Frontal cortex (tissue), 4 donors: ENCODE data around the gene URI1. TPM values are rescaled to one million over a fixed set of nuclear protein-coding genes. Genes with fewer than 3 reads are reported as not detected.
"Not testable (repeated sequence)": the region's sequence is repeated elsewhere in the genome, so short reads cannot be mapped to it uniquely, and the experiment has no call there.

ENCODE experiments used
- DNase-seq, 2 donors: peaks; one replicate each; pipeline ENCODE4 v3.0.0; 2012; ENCODE audit warnings: low spot score in 2 of 2
- FAIRE-seq: peaks from 2 replicates; lab custom pipeline; 2012; peaks lifted over from hg19 to GRCh38; lab: Jason Lieb, UNC
- total RNA-seq: library from RNA; depleted of rRNA; stranded (reverse); fragments of >200 nt; gene quantifications from one replicate; pipeline ENCODE4 v1.2.3, GENCODE V29; 2014
- donor health status: control.
- donor health status: control.
- donor health status: control.

The URI1 gene
- total RNA-seq, 1 donor from 2014 or later: 117 TPM

- DNase-seq, FAIRE-seq: not testable (repeated sequence)
Measured at GRCh38 chr19:29966142-29966541, 24.1 kb downstream of the URI1 start.

GRCh38 chr19:29966588-29967249, 24.7 kb downstream of the URI1 start:
- FAIRE-seq (peak; percentile 13), DNase-seq (no peak)

GRCh38 chr19:29967623-29968022, 25.6 kb downstream of the URI1 start:
- DNase-seq: no peak
- FAIRE-seq: no peak

GRCh38 chr19:29969891-29970290, 27.9 kb downstream of the URI1 start:
- peak; percentile 21 for FAIRE-seq

GRCh38 chr19:29971002-29971401, 29.0 kb downstream of the URI1 start:
- DNase-seq (no peak), FAIRE-seq (no peak)

More at GRCh38 chr19:29969891-29970290, 27.9 kb downstream of the URI1 start:
- DNase-seq: no peak

- no peak for DNase-seq
- no peak for FAIRE-seq
Measured at GRCh38 chr19:29971648-29972047, 29.6 kb downstream of the URI1 start.

- no peak for DNase-seq
- FAIRE-seq: no peak
Measured at GRCh38 chr19:29974701-29975100, 32.7 kb downstream of the URI1 start.

GRCh38 chr19:29976151-29976943, 34.3 kb downstream of the URI1 start:
- no peak for DNase-seq
- FAIRE-seq: no peak

GRCh38 chr19:29978080-29978479, 36.0 kb downstream of the URI1 start:
- DNase-seq (no peak), FAIRE-seq (no peak)

GRCh38 chr19:29983568-29983967, 41.5 kb downstream of the URI1 start:
- FAIRE-seq: no peak

GRCh38 chr19:29985196-29985595, 43.2 kb downstream of the URI1 start:
- peak; percentile 72 for FAIRE-seq
- DNase-seq: no peak

More at GRCh38 chr19:29983568-29983967, 41.5 kb downstream of the URI1 start:
- DNase-seq: no peak

GRCh38 chr19:29988351-29988750, 46.3 kb downstream of the URI1 start:
- no peak for DNase-seq
- FAIRE-seq: no peak

GRCh38 chr19:29992233-29992867, 50.3 kb downstream of the URI1 start:
- no peak for FAIRE-seq
- DNase-seq: no peak

- no peak for FAIRE-seq
- no peak for DNase-seq
Measured at GRCh38 chr19:29999490-29999889, 57.5 kb downstream of the URI1 start.

GRCh38 chr19:30000862-30001261, 58.8 kb downstream of the URI1 start:
- FAIRE-seq: no peak
- no peak for DNase-seq

- no peak for FAIRE-seq
Measured at GRCh38 chr19:30001301-30001700, 59.3 kb downstream of the URI1 start.

GRCh38 chr19:30001791-30002190, 59.8 kb downstream of the URI1 start:
- FAIRE-seq (no peak), DNase-seq (no peak)

More at GRCh38 chr19:30001301-30001700, 59.3 kb downstream of the URI1 start:
- no peak for DNase-seq

GRCh38 chr19:30003866-30004265, 61.8 kb downstream of the URI1 start:
- no peak for FAIRE-seq
- no peak for DNase-seq

GRCh38 chr19:30004403-30004802, 62.4 kb downstream of the URI1 start:
- FAIRE-seq: no peak

GRCh38 chr19:30006207-30006606, 64.2 kb downstream of the URI1 start:
- DNase-seq: no peak
- FAIRE-seq: no peak

More at GRCh38 chr19:30004403-30004802, 62.4 kb downstream of the URI1 start:
- no peak for DNase-seq

- FAIRE-seq (no peak), DNase-seq (no peak)
Measured at GRCh38 chr19:30008169-30008568, 66.1 kb downstream of the URI1 start.
